ENCODE data around the gene CHD6.

- TF ChIP-seq CTCF (IDR thresholded peaks at IDR 0.05; ENCODE audit: insufficient read depth, low read length) (no peak), POLR2AphosphoS5 (IDR thresholded peaks at IDR 0.05; ENCODE audit: low read depth) (no peak), REST (IDR thresholded peaks at IDR 0.05; ENCODE audit: insufficient replicate concordance, low read depth) (no peak), GABPA (IDR thresholded peaks at IDR 0.05; ENCODE audit: low read depth) (no peak)
Observed at GRCh38 chr20:41482647-41483552, 135.3 kb downstream of the CHD6 start.
